ENCODE measurements around the gene IL19. TPM values are rescaled to one million over a fixed set of nuclear protein-coding genes. Genes with fewer than 3 reads are reported as not detected.
"Not testable (repeated sequence)": the region's sequence is repeated elsewhere in the genome, so short reads cannot be mapped to it uniquely, and the experiment has no call there.

The IL19 gene
- total and polyA plus RNA-seq, 2 donors (not counting 3 experiments of a cell fraction or from before 2014, with no cell fraction given) = not detected

DNA sequence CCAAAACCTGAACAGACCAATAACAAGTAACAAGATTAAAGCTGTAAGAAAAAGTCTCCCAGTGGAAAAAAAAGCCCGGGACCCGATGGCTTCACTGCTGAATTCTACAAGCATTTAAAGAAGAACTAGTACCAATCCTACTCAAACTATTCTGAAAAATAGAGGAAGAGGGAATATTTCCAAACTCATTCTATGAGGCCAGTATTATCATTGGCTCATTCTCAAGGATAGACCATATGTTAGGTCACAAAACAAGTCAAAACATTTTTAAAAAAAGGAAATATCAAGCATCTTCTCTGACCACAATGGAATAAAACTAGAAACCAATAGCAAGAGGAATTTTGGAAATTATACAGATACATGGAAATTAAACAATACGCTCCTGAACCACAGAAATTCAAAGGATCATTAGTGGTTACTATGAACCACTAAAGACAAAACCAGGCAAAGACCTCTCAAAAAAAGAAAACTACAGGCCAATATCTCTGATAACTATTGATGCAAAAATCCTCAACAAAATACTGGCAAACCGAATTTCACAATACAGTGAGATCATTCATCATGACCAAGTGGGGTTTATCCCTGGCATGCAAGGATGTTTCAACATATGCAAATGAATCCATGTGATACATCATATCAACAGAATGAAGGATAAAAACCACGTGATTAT, 80.9 kb downstream of the IL19 start:
- Histone ChIP-seq H3K9me1 (replicated peaks; ENCODE audit: control insufficient read depth, extremely low read depth, insufficient read depth, low read length) (no peaks in the 10 kb centered on the region), H4K20me1 (replicated peaks; ENCODE audit: control insufficient read depth, extremely low read depth, insufficient read depth, low read length) (no peaks in the 10 kb centered on the region), H3K4me2 (ENCODE audit: insufficient read depth, low read length) (no peak overlapping the region), H3K36me3 (ENCODE audit: control insufficient read depth in 2 of 2, extremely low read depth in 1 of 2, insufficient read depth in 2 of 2, low read length in 2 of 2) (no peaks in the 10 kb centered on the region), H2AFZ (ENCODE audit: low read depth, low read length) (no peak overlapping the region), H3K79me2 (ENCODE audit: control insufficient read depth, insufficient read depth, low read length) (no peaks in the 10 kb centered on the region), H3K27ac (ENCODE audit: insufficient read depth, low read depth, low read length) (no peak overlapping the region), H3K9me3 (replicated peaks; ENCODE audit: control insufficient read depth, insufficient read depth, low read length) (no peaks in the 10 kb centered on the region), H3K4me3 (replicated peaks in 1 of 3; ENCODE audit: insufficient read depth in 1 of 3, low read depth in 1 of 3, low read length in 3 of 3) (no peak overlapping the region), H3K4me1 (ENCODE audit: control insufficient read depth, extremely low read depth, insufficient read depth, low read length) (no peaks in the 10 kb centered on the region), H3K9ac (replicated peaks; ENCODE audit: extremely low read depth, insufficient read depth, low read length) (no peak overlapping the region), H3K27me3 (ENCODE audit: control insufficient read depth in 2 of 2, insufficient read depth in 2 of 2, low read length in 2 of 2) (peaks cover 0 to 3% of the 10 kb centered on the region in 2 experiments)
- intact Hi-C loops (cut with micrococcal nuclease) (no loop called here), dilution Hi-C loops (cut with MboI; ENCODE audit: extremely low pct_ligation_motif_present, low sequenced_read_pairs) (no loop called here)
- ChIA-PET POLR2A (no interaction called here), CTCF (no interaction called here)
- BruUV-seq (replicated peaks) = no TSS peak
- FAIRE-seq (no peak), DNase-seq (ENCODE audit: low read depth, low spot score) (no peak)
- TF ChIP-seq, protein P1, sequence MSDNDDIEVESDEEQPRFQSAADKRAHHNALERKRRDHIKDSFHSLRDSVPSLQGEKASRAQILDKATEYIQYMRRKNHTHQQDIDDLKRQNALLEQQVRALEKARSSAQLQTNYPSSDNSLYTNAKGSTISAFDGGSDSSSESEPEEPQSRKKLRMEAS (IDR thresholded peaks at IDR 0.05; ENCODE audit: insufficient read depth, insufficient read length) = no peak
- TF ChIP-seq, protein P2, sequence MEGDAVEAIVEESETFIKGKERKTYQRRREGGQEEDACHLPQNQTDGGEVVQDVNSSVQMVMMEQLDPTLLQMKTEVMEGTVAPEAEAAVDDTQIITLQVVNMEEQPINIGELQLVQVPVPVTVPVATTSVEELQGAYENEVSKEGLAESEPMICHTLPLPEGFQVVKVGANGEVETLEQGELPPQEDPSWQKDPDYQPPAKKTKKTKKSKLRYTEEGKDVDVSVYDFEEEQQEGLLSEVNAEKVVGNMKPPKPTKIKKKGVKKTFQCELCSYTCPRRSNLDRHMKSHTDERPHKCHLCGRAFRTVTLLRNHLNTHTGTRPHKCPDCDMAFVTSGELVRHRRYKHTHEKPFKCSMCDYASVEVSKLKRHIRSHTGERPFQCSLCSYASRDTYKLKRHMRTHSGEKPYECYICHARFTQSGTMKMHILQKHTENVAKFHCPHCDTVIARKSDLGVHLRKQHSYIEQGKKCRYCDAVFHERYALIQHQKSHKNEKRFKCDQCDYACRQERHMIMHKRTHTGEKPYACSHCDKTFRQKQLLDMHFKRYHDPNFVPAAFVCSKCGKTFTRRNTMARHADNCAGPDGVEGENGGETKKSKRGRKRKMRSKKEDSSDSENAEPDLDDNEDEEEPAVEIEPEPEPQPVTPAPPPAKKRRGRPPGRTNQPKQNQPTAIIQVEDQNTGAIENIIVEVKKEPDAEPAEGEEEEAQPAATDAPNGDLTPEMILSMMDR (IDR thresholded peaks at IDR 0.05; ENCODE audit: extremely low read depth in 1 of 2, insufficient read depth in 1 of 2, low read depth in 1 of 2, low read length in 2 of 2) = no peak
- TF ChIP-seq POLR2A (IDR thresholded peaks at IDR 0.05; ENCODE audit: low read depth, low read length) (no peak), FOS (IDR thresholded peaks at IDR 0.05; ENCODE audit: borderline replicate concordance, insufficient read depth, low read length) (no peak), MYC (IDR thresholded peaks at IDR 0.05; ENCODE audit: low read depth, low read length) (no peak), POLR2AphosphoS5 (IDR thresholded peaks at IDR 0.05; ENCODE audit: insufficient read depth, low read depth, low read length) (no peak), EZH2 (IDR thresholded peaks at IDR 0.05; ENCODE audit: borderline replicate concordance, low read depth, low read length, severe bottlenecking) (no peak), JUN (IDR thresholded peaks at IDR 0.05; ENCODE audit: borderline replicate concordance, insufficient read depth, insufficient read length, low read depth) (no peak), GATA2 (IDR thresholded peaks at IDR 0.05; ENCODE audit: insufficient read depth, insufficient read length, low read depth, low read length) (no peak)

DNA sequence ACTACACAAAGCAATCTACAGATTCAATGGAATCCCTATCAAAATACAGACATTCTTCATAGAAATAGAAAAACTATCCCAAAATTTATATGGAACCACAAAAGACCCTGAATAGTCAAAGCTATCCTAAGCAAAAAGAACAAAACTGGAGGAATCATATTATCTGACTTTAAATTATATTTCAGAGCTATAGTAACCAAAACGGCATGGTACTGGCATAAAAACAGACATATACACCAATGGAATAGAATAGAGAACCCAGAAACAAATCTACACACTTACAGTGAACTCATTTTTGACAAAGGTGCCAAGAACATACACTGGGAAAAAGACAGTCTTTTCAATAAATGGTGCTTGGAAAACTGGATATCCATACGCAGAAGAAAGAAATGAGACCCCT, 82.1 kb downstream of the IL19 start:
- H3K4me2 ChIP-seq (ENCODE audit: insufficient read depth, low read length); H3K9me3 ChIP-seq (replicated peaks; ENCODE audit: control insufficient read depth, insufficient read depth, low read length); H3K36me3 ChIP-seq (ENCODE audit: control insufficient read depth in 2 of 2, extremely low read depth in 1 of 2, insufficient read depth in 2 of 2, low read length in 2 of 2); BruUV-seq (replicated peaks); intact Hi-C loops (cut with micrococcal nuclease); H3K9me1 ChIP-seq (replicated peaks; ENCODE audit: control insufficient read depth, extremely low read depth, insufficient read depth, low read length); H4K20me1 ChIP-seq (replicated peaks; ENCODE audit: control insufficient read depth, extremely low read depth, insufficient read depth, low read length); DNase-seq (ENCODE audit: low read depth, low spot score); H3K79me2 ChIP-seq (ENCODE audit: control insufficient read depth, insufficient read depth, low read length); H3K4me1 ChIP-seq (ENCODE audit: control insufficient read depth, extremely low read depth, insufficient read depth, low read length); H3K4me3 ChIP-seq (replicated peaks in 1 of 3; ENCODE audit: insufficient read depth in 1 of 3, low read depth in 1 of 3, low read length in 3 of 3); H3K27ac ChIP-seq (ENCODE audit: insufficient read depth, low read depth, low read length); H3K27me3 ChIP-seq (ENCODE audit: control insufficient read depth in 2 of 2, insufficient read depth in 2 of 2, low read length in 2 of 2); H2AFZ ChIP-seq (ENCODE audit: low read depth, low read length); POLR2A ChIA-PET; dilution Hi-C loops (cut with MboI; ENCODE audit: extremely low pct_ligation_motif_present, low sequenced_read_pairs); FAIRE-seq; H3K9ac ChIP-seq (replicated peaks; ENCODE audit: extremely low read depth, insufficient read depth, low read length): not testable (repeated sequence)
- CTCF ChIA-PET = interaction anchor here (1.8 kb wide), 1 partner anchor 34 kb away, joined by 3 read pairs; no protein-coding TSS in a partner anchor

DNA sequence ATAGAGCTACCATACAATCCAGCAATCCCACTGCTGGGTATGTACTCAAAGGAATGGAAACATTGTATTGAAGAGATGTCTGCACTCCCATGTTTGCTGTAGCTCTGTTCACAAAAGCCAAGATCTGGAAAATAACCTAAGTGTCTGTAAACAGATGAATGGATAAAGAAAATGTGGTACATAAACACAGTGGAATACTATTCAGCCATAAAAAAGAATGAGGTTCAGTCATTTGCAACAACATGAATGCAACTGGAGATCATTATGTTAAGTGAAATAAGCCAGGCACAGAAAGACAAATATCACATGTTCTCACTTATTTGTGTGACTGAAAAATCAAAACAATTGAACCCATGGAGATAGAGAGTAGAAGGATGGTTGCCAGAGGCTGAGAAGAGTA, 83.1 kb downstream of the IL19 start:
- FAIRE-seq; H3K4me3 ChIP-seq (replicated peaks in 1 of 3; ENCODE audit: insufficient read depth in 1 of 3, low read depth in 1 of 3, low read length in 3 of 3); H3K4me2 ChIP-seq (ENCODE audit: insufficient read depth, low read length); DNase-seq (ENCODE audit: low read depth, low spot score); intact Hi-C loops (cut with micrococcal nuclease); H3K4me1 ChIP-seq (ENCODE audit: control insufficient read depth, extremely low read depth, insufficient read depth, low read length); BruUV-seq (replicated peaks); H3K27me3 ChIP-seq (ENCODE audit: control insufficient read depth in 2 of 2, insufficient read depth in 2 of 2, low read length in 2 of 2); dilution Hi-C loops (cut with MboI; ENCODE audit: extremely low pct_ligation_motif_present, low sequenced_read_pairs); H4K20me1 ChIP-seq (replicated peaks; ENCODE audit: control insufficient read depth, extremely low read depth, insufficient read depth, low read length); H3K9ac ChIP-seq (replicated peaks; ENCODE audit: extremely low read depth, insufficient read depth, low read length); H3K9me3 ChIP-seq (replicated peaks; ENCODE audit: control insufficient read depth, insufficient read depth, low read length); H3K9me1 ChIP-seq (replicated peaks; ENCODE audit: control insufficient read depth, extremely low read depth, insufficient read depth, low read length); H3K79me2 ChIP-seq (ENCODE audit: control insufficient read depth, insufficient read depth, low read length); H3K36me3 ChIP-seq (ENCODE audit: control insufficient read depth in 2 of 2, extremely low read depth in 1 of 2, insufficient read depth in 2 of 2, low read length in 2 of 2); H2AFZ ChIP-seq (ENCODE audit: low read depth, low read length); POLR2A ChIA-PET; H3K27ac ChIP-seq (ENCODE audit: insufficient read depth, low read depth, low read length): not testable (repeated sequence)
- CTCF ChIA-PET = interaction anchor here (1.8 kb wide), 1 partner anchor 33 kb away, joined by 3 read pairs; no protein-coding TSS in a partner anchor

Data from endothelial cell of umbilical vein (primary cell).